ENCODE results near the gene UBE3C.

- no peak for TF ChIP-seq CTCF (IDR thresholded peaks at IDR 0.05; ENCODE audit: low read depth, low read length)
- no peak for TF ChIP-seq EZH2phosphoT487 (IDR thresholded peaks at IDR 0.05; ENCODE audit: low read depth)
These were observed 96.9 kb downstream of the UBE3C start for GRCh38 chr7:157235357-157236333.
